Liver (tissue), 9 donors: ENCODE results near the gene TMEM168. TPM values are rescaled to one million over a fixed set of nuclear protein-coding genes. Genes with fewer than 3 reads are reported as not detected.

Experiments used
- DNase-seq: peaks from one replicate; pipeline ENCODE4 v3.0.0-alpha.2; 2017; ENCODE audit warnings: low spot score
- H3K27ac ChIP-seq, 2 donors: one replicate each; pipeline ENCODE4 v1.7.0; 2013; ENCODE audit warnings: inconsistent platforms in 2 of 2, low read length in 2 of 2, control low read depth in 1 of 2, low read depth in 1 of 2, mild to moderate bottlenecking in 1 of 2
- H3K27me3 ChIP-seq, 4 donors: one replicate each; pipeline versions ENCODE4 v1.6.1 to v1.7.0; 2013; ENCODE audit warnings: low read length in 3 of 4, inconsistent platforms in 1 of 4, mild to moderate bottlenecking in 1 of 4, moderate library complexity in 1 of 4; ENCODE audit not compliant: control insufficient read depth in 4 of 4, insufficient read depth in 4 of 4
- H3K36me3 ChIP-seq, 4 donors: one replicate each; pipeline versions ENCODE4 v1.6.1 to v1.7.0; 2013; ENCODE audit warnings: low read length in 3 of 4, mild to moderate bottlenecking in 3 of 4, low read depth in 1 of 4, moderate library complexity in 1 of 4; ENCODE audit not compliant: control insufficient read depth in 4 of 4, insufficient read depth in 3 of 4
- H3K4me1 ChIP-seq, 4 donors: one replicate each; pipeline versions ENCODE4 v1.6.1 to v1.7.0; 2013; ENCODE audit warnings: low read length in 3 of 4, mild to moderate bottlenecking in 3 of 4, moderate library complexity in 1 of 4; ENCODE audit not compliant: control insufficient read depth in 4 of 4, insufficient read depth in 4 of 4
- H3K4me3 ChIP-seq, 3 donors: one replicate each; pipeline versions ENCODE4 v1.6.1 to v1.7.0; 2013; ENCODE audit warnings: low read length in 3 of 3, control low read depth in 1 of 3, low read depth in 1 of 3, mild to moderate bottlenecking in 1 of 3
- H3K9ac ChIP-seq, 2 donors: one replicate each; pipeline ENCODE4 v1.7.0; 2013; ENCODE audit warnings: low read length in 2 of 2, mild to moderate bottlenecking in 2 of 2, moderate library complexity in 2 of 2, control low read depth in 1 of 2, low read depth in 1 of 2
- H3K9me3 ChIP-seq, 4 donors: one replicate each; pipeline versions ENCODE4 v1.6.1 to v1.7.0; 2013; ENCODE audit warnings: low read length in 3 of 4; ENCODE audit not compliant: control insufficient read depth in 4 of 4
- EGR1 ChIP-seq, 2 donors: IDR thresholded peaks; 2 replicates each; pipeline ENCODE4 v1.6.1; 2016 to 2018; ENCODE audit warnings: antibody characterized with exemption in 2 of 2, low read depth in 2 of 2
- FOXA1 ChIP-seq: IDR thresholded peaks from 2 replicates; pipeline ENCODE4 v1.6.1; 2016; ENCODE audit warnings: antibody characterized with exemption
- FOXA2 ChIP-seq: IDR thresholded peaks from 2 replicates; pipeline ENCODE4 v1.6.1; 2016; ENCODE audit warnings: antibody characterized with exemption
- GABPA ChIP-seq, 2 donors: IDR thresholded peaks in 1 of 2; conservative IDR thresholded peaks in 1 of 2; 2 replicates each; pipeline ENCODE4 v1.6.1; 2016; ENCODE audit warnings: antibody characterized with exemption in 2 of 2, mild to moderate bottlenecking in 1 of 2, moderate library complexity in 1 of 2
- HNF4A ChIP-seq, 2 donors: conservative IDR thresholded peaks; 2 replicates each; pipeline ENCODE4 v1.6.1; 2016; ENCODE audit warnings: antibody characterized with exemption in 2 of 2, mild to moderate bottlenecking in 2 of 2
- HNF4G ChIP-seq: IDR thresholded peaks from 2 replicates; pipeline ENCODE4 v1.6.1; 2016; ENCODE audit warnings: antibody characterized with exemption
- JUND ChIP-seq, 2 donors: IDR thresholded peaks; 2 replicates each; pipeline ENCODE4 v1.6.1; 2016; ENCODE audit warnings: antibody characterized with exemption in 2 of 2
- MAX ChIP-seq: IDR thresholded peaks from 2 replicates; pipeline ENCODE4 v1.6.1; 2016; ENCODE audit warnings: antibody characterized with exemption
- NR2F2 ChIP-seq: IDR thresholded peaks from 2 replicates; pipeline ENCODE4 v1.6.1; 2016; ENCODE audit warnings: antibody characterized with exemption
- RAD21 ChIP-seq, 2 donors: IDR thresholded peaks; 2 replicates each; pipeline ENCODE4 v1.6.1; 2016; ENCODE audit warnings: antibody characterized with exemption in 2 of 2, mild to moderate bottlenecking in 2 of 2
- REST ChIP-seq: IDR thresholded peaks from 2 replicates; pipeline ENCODE4 v1.6.1; 2016; ENCODE audit warnings: antibody characterized with exemption, mild to moderate bottlenecking
- RXRA ChIP-seq, 2 donors: IDR thresholded peaks; 2 replicates each; pipeline ENCODE4 v1.6.1; 2017 to 2018; ENCODE audit warnings: antibody characterized with exemption in 2 of 2, mild to moderate bottlenecking in 1 of 2
- SP1 ChIP-seq: IDR thresholded peaks from 2 replicates; pipeline ENCODE4 v1.6.1; 2018; ENCODE audit warnings: antibody characterized with exemption, mild to moderate bottlenecking
- TAF1 ChIP-seq: conservative IDR thresholded peaks from 2 replicates; pipeline ENCODE4 v1.6.1; 2016; ENCODE audit warnings: antibody characterized with exemption, mild to moderate bottlenecking
- YY1 ChIP-seq: IDR thresholded peaks from 2 replicates; pipeline ENCODE4 v1.6.1; 2016; ENCODE audit warnings: antibody characterized with exemption, mild to moderate bottlenecking
- WGBS: extraction: QIAGEN DNeasy Blood & Tissue Kit; methylation state at CpG from one replicate; pipeline ENCODE4 v1.1.7; 2013; 5-methylcytosine and 5-hydroxymethylcytosine counted together
- polyA plus RNA-seq, 2 donors: library from polyadenylated mRNA; stranded (reverse) in 1 of 2; unstranded in 1 of 2; fragments of 200-250 nt in 1 of 2; fragments of >200 nt in 1 of 2; fragmentation: Nextera tagmentation in 1 of 2; extraction: Ambion mirVana in 1 of 2; gene quantifications; one replicate each; pipeline versions ENCODE4 v1.2.1 to v1.2.3, GENCODE V29; 2013 to 2015
- total RNA-seq, 2 donors: library from RNA; depleted of rRNA; stranded (reverse); fragments of >200 nt; gene quantifications; one replicate each; pipeline ENCODE4 v1.2.3, GENCODE V29; 2014
- TF ChIP-seq, protein P1 (sequence below): IDR thresholded peaks from 2 replicates; pipeline ENCODE4 v1.6.1; 2016; ENCODE audit warnings: antibody characterized with exemption
- TF ChIP-seq, protein P2 (sequence below): IDR thresholded peaks from 2 replicates; pipeline ENCODE4 v1.6.1; 2016; ENCODE audit warnings: antibody characterized with exemption
- TF ChIP-seq, protein P3 (sequence below): fragments of 150-350 bp; IDR thresholded peaks from 2 replicates; pipeline ENCODE4 v1.5.1; 2017; ENCODE audit warnings: improper control_type of control experiment, low read depth, low read length; ENCODE audit not compliant: missing input control
- donor health status: healthy.
- donor health status: healthy.
- donor health status: healthy.
- donor health status: healthy.
- donor health status: healthy.

Gene TMEM168
- total and polyA plus RNA-seq, 4 donors: 4.6 to 16.8 (median 7.7) TPM

DNA sequence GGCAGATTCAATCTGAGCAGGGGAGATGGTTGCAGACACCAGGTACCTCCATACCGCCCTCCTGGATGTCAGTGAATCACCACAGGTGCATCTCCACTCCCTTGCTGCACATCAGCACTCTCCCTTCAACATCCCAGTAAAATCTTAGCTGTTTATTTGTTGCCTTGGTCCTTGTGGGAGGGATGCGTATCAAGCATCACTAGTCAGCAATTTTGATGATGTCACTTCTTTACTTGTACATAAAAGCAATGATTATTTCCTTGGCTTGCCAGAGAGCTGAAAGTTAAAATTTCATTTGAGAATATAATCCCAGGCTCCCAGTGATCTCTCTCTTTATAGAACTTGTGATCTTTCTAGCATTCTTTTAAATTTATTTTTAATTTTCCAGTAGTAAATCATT lies 49.5 kb downstream of the TMEM168 start:
- Histone ChIP-seq H3K27me3 (no peaks in the 10 kb centered on the region), H3K9ac (no peak overlapping the region), H3K36me3 (no peaks in the 10 kb centered on the region), H3K4me3 (no peak overlapping the region), H3K27ac (no peak overlapping the region), H3K9me3 (peaks cover 0 to 18% (median 9%) of the 10 kb centered on the region in 4 donors), H3K4me1 (no peaks in the 10 kb centered on the region)
- WGBS: 82% methylated on average over 2 of the region's 2 CpGs
- TF ChIP-seq TAF1 (no peak), REST (no peak), MAX (no peak), JUND (IDR thresholded peaks at IDR 0.05) (no peak), HNF4G (no peak), RAD21 (IDR thresholded peaks at IDR 0.05) (no peak), SP1 (no peak), EGR1 (IDR thresholded peaks at IDR 0.05; ENCODE audit: low read depth in 2 of 2) (no peak), NR2F2 (no peak), FOXA2 (no peak), FOXA1 (no peak), HNF4A (conservative IDR thresholded peaks at IDR 0.05) (no peak), YY1 (no peak), RXRA (IDR thresholded peaks at IDR 0.05) (no peak), GABPA (IDR thresholded peaks at IDR 0.05 in 1 of 2, conservative IDR thresholded peaks at IDR 0.05 in 1 of 2) (no peak)
- TF ChIP-seq, protein P1, sequence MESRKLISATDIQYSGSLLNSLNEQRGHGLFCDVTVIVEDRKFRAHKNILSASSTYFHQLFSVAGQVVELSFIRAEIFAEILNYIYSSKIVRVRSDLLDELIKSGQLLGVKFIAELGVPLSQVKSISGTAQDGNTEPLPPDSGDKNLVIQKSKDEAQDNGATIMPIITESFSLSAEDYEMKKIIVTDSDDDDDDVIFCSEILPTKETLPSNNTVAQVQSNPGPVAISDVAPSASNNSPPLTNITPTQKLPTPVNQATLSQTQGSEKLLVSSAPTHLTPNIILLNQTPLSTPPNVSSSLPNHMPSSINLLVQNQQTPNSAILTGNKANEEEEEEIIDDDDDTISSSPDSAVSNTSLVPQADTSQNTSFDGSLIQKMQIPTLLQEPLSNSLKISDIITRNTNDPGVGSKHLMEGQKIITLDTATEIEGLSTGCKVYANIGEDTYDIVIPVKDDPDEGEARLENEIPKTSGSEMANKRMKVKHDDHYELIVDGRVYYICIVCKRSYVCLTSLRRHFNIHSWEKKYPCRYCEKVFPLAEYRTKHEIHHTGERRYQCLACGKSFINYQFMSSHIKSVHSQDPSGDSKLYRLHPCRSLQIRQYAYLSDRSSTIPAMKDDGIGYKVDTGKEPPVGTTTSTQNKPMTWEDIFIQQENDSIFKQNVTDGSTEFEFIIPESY: no peak
- TF ChIP-seq, protein P2, sequence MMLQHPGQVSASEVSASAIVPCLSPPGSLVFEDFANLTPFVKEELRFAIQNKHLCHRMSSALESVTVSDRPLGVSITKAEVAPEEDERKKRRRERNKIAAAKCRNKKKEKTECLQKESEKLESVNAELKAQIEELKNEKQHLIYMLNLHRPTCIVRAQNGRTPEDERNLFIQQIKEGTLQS: no peak
- TF ChIP-seq, protein P3, sequence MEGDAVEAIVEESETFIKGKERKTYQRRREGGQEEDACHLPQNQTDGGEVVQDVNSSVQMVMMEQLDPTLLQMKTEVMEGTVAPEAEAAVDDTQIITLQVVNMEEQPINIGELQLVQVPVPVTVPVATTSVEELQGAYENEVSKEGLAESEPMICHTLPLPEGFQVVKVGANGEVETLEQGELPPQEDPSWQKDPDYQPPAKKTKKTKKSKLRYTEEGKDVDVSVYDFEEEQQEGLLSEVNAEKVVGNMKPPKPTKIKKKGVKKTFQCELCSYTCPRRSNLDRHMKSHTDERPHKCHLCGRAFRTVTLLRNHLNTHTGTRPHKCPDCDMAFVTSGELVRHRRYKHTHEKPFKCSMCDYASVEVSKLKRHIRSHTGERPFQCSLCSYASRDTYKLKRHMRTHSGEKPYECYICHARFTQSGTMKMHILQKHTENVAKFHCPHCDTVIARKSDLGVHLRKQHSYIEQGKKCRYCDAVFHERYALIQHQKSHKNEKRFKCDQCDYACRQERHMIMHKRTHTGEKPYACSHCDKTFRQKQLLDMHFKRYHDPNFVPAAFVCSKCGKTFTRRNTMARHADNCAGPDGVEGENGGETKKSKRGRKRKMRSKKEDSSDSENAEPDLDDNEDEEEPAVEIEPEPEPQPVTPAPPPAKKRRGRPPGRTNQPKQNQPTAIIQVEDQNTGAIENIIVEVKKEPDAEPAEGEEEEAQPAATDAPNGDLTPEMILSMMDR: no peak
- DNase-seq: no peak
